NT2/D1 (cell line): Measurements from ENCODE around the gene SLIT3.

ENCODE experiments used
- SUZ12 ChIP-seq: IDR thresholded peaks from 2 replicates; pipeline ENCODE4 v1.6.1; 2011; ENCODE audit not compliant: insufficient read length, insufficient read depth; ENCODE audit errors: extremely low read depth
- YY1 ChIP-seq: IDR thresholded peaks from 2 replicates; pipeline ENCODE4 v1.6.1; 2011; ENCODE audit not compliant: insufficient read length, insufficient read depth
- ZNF274 ChIP-seq: IDR thresholded peaks from 2 replicates; pipeline ENCODE4 v1.6.1; 2011; ENCODE audit warnings: mild to moderate bottlenecking, low read depth, low read length

GRCh38 chr5:169192536-169192935 is 108.4 kb downstream of the SLIT3 start:
- TF ChIP-seq SUZ12 (no peak), ZNF274 (no peak), YY1 (no peak)
